Ishikawa (cell line): ENCODE measurements around the gene ITFG1.

Experiments
- CEBPB ChIP-seq: IDR thresholded peaks from 2 replicates; pipeline ENCODE4 v1.6.1; 2012
- CREB1 ChIP-seq: IDR thresholded peaks from 2 replicates; pipeline ENCODE4 v1.6.1; 2012; ENCODE audit warnings: low read depth
- EGR1 ChIP-seq: IDR thresholded peaks from 2 replicates; pipeline ENCODE4 v1.6.1; 2012
- EP300 ChIP-seq: IDR thresholded peaks from 2 replicates; pipeline ENCODE4 v1.6.1; 2012; ENCODE audit warnings: borderline replicate concordance
- FOXM1 ChIP-seq: IDR thresholded peaks from 2 replicates; pipeline ENCODE4 v1.6.1; 2012; ENCODE audit warnings: low read depth, borderline replicate concordance
- MAX ChIP-seq: IDR thresholded peaks from 2 replicates; pipeline ENCODE4 v1.6.1; 2012
- NFIC ChIP-seq: IDR thresholded peaks from 2 replicates; pipeline ENCODE4 v1.6.1; 2012
- RAD21 ChIP-seq: IDR thresholded peaks from 2 replicates; pipeline ENCODE4 v1.6.1; 2012; ENCODE audit warnings: low read depth
- REST ChIP-seq: IDR thresholded peaks from 2 replicates; pipeline ENCODE4 v1.6.1; 2012; ENCODE audit warnings: low read depth, mild to moderate bottlenecking
- TAF1 ChIP-seq: IDR thresholded peaks from 2 replicates; pipeline ENCODE4 v1.6.1; 2012; ENCODE audit warnings: low read depth, mild to moderate bottlenecking
- TCF12 ChIP-seq: IDR thresholded peaks from 2 replicates; pipeline ENCODE4 v1.6.1; 2012; ENCODE audit warnings: low read depth
- TEAD4 ChIP-seq: IDR thresholded peaks from 2 replicates; pipeline ENCODE4 v1.6.1; 2012
- USF1 ChIP-seq: IDR thresholded peaks from 2 replicates; pipeline ENCODE4 v1.6.1; 2012
- YY1 ChIP-seq: IDR thresholded peaks from 2 replicates; pipeline ENCODE4 v1.6.1; 2012; ENCODE audit warnings: low read depth
- ZBTB7A ChIP-seq: IDR thresholded peaks from 2 replicates; pipeline ENCODE4 v1.6.1; 2012; ENCODE audit warnings: low read depth

ITFG1 gene

GRCh38 chr16:47463771-47464624 is 3.1 kb upstream of the ITFG1 start:
- no peak for TF ChIP-seq TAF1
- TF ChIP-seq RAD21, result no peak
- no peak for TF ChIP-seq FOXM1
- no peak for TF ChIP-seq CREB1
- TF ChIP-seq TEAD4, result no peak
- TF ChIP-seq EP300, result no peak
- no peak for TF ChIP-seq MAX

- TF ChIP-seq TAF1, result no peak
- no peak for TF ChIP-seq TCF12
- TF ChIP-seq TEAD4, result no peak
- no peak for TF ChIP-seq FOXM1
- TF ChIP-seq EP300, result no peak
- TF ChIP-seq ZBTB7A, result no peak
- no peak for TF ChIP-seq USF1
- TF ChIP-seq EGR1, result no peak
These were observed 869 bp upstream of the ITFG1 start for GRCh38 chr16:47461598-47462266.

- TF ChIP-seq TEAD4 (no peak), REST (no peak), RAD21 (no peak), USF1 (no peak), CREB1 (no peak), TCF12 (no peak), NFIC (no peak), MAX (no peak), EP300 (no peak), YY1 (no peak), CEBPB (no peak), TAF1 (no peak), ZBTB7A (no peak)
These were observed 528 bp downstream of the ITFG1 start for GRCh38 chr16:47460359-47460710.

- no peak for TF ChIP-seq FOXM1
- TF ChIP-seq CREB1, result no peak
- no peak for TF ChIP-seq MAX
- TF ChIP-seq TCF12, result no peak
- TF ChIP-seq EP300, result no peak
- no peak for TF ChIP-seq ZBTB7A
- TF ChIP-seq TAF1, result no peak
- no peak for TF ChIP-seq RAD21
- TF ChIP-seq EGR1, result no peak
- no peak for TF ChIP-seq REST
- no peak for TF ChIP-seq USF1
- no peak for TF ChIP-seq CEBPB
- TF ChIP-seq TEAD4, result no peak
These were observed 1.3 kb downstream of the ITFG1 start for GRCh38 chr16:47459603-47460002.

GRCh38 chr16:47458331-47458730 is 2.5 kb downstream of the ITFG1 start:
- no peak for TF ChIP-seq YY1
- TF ChIP-seq ZBTB7A, result no peak
- no peak for TF ChIP-seq FOXM1
- TF ChIP-seq MAX, result no peak
- no peak for TF ChIP-seq TAF1
- no peak for TF ChIP-seq EGR1
- TF ChIP-seq REST, result no peak
- TF ChIP-seq EP300, result no peak
- no peak for TF ChIP-seq NFIC
